ENCODE data around the gene ABTB1.
A peak's percentile ranks its signal among the peaks of the same experiment; 100 is the strongest.

ABTB1 gene

DNA sequence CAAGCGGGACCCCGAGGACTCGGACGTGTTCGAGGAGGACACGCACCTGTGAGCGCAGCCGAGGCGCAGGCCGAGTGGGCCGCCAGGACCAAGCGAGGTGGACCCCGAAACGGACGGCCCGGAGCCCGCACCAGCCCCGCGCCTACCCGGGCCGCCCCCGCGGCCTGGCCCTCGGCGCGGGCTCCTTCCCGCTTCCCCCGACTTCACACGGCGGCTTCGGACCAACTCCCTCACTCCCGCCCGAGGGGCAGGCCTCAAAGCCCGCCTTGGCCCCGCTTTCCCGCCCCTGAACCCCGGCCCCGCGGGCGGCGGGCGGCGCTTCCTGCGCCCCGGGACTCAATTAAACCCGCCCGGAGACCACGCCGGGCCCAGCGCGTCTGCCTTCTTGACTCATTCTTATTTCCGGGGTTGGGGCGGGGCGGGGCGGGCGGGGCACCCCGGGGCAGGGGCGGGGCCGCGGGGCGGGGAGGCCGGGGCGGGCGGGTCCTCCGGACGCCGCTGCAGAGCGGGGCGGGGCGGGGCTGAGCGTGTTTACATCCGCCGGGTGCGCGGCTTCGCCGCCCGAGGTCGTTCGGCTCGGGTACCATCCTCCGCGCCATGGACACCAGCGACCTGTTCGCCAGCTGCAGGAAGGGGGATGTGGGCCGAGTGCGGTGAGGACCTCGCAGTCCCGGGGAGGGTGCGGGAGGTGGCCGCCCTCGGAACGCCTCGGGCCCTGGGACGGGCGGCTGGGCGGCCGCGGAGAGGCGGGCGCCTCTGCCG, at the start of gene ABTB1:
TSS of gene ABTB1 (plus strand) at position 524 of the 762 bp plus-strand sequence. CDS start at position 598, 74 bp downstream.
- peak; percentile 73 to 83 (median 75) for DNase-seq (ENCODE audit: low read depth in 3 of 3)

GRCh38 chr3:127624063-127624462, 48.7 kb upstream of the ABTB1 start:
- DNase-seq (ENCODE audit: low read depth in 3 of 3), result no peak

DNA sequence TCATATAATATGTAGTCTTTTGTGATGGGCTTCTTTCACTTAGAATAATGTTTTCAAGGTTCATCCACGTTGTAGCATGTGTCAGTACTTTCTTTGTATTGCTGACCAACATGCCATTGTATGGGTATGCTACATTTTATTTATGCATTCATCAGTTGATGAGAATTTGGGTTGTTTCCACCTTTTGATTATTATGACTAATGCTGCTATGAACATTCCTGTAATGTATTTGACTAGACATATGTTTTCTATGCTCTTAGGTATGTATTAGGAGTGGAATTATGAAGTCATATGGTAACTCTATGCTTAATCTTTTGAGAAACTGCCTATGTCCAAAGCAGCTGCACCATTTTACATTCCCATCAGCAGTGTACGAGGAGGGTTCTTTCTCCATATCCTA, 46.9 kb upstream of the ABTB1 start:
- DNase-seq (ENCODE audit: low read depth in 3 of 3), result no peak

- no peak for DNase-seq (ENCODE audit: low read depth in 3 of 3)
Measured at GRCh38 chr3:127628426-127628787, 44.3 kb upstream of the ABTB1 start.

- peak in 1 of 3 experiments; percentile 21 for DNase-seq (ENCODE audit: low read depth in 3 of 3)
Measured at GRCh38 chr3:127628788-127629466, 43.8 kb upstream of the ABTB1 start, which contains the start of gene PODXL2. Gene PODXL2, plus strand, starts transcription at chr3:127629185. Its CDS starts 35 bp downstream, at chr3:127629220.

- peak in 1 of 3 experiments; percentile 36 for DNase-seq (ENCODE audit: low read depth in 3 of 3)
Measured at GRCh38 chr3:127629467-127630403, 43.0 kb upstream of the ABTB1 start.

- DNase-seq (ENCODE audit: low read depth in 3 of 3), result no peak
Measured at GRCh38 chr3:127630811-127631714, 41.7 kb upstream of the ABTB1 start.

- no peak for DNase-seq (ENCODE audit: low read depth in 3 of 3)
Measured at GRCh38 chr3:127632035-127632820, 40.5 kb upstream of the ABTB1 start.

- no peak for DNase-seq (ENCODE audit: low read depth in 3 of 3)
Measured at GRCh38 chr3:127634653-127635052, 38.1 kb upstream of the ABTB1 start.

DNA sequence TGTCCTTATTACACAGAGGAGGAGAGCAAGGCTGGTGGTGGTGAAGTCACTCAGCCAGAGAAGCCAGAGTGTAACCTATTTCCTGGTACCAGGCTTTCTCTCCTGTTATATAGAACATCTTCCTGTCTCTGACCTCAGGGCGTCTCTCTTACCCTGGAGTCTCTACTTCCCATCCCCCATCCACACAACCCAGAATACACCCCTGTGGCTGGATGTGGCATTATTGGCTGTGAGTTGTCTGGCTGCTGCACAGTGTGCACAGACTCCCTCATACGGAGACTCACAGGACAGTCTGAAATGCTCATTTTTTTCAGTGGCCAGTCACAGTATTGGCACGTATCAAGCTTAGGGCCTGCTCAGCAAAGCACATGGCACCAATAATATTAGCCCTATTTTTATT, 35.2 kb upstream of the ABTB1 start:
- DNase-seq (ENCODE audit: low read depth in 3 of 3), result no peak

DNA sequence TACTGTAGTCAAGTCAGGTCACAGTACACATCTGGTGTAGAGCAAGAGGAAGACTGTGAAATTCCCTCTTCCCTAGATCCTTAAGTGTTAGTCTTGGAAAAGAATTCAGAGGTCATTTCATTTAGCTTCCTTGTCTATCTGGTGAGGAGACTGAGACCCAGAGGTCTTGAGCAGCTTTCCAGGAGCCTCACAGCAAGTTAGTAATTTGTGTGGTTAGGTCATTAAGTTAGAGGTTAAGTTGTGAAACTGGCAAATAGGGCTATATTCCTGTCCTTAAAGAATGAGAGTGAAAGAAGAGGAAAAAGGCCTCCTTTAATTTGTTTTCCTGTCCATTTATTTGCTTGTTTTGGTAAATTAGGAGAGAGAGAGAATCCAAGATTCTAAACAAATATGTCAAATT, 34.8 kb upstream of the ABTB1 start:
- no peak for DNase-seq (ENCODE audit: low read depth in 3 of 3)

DNA sequence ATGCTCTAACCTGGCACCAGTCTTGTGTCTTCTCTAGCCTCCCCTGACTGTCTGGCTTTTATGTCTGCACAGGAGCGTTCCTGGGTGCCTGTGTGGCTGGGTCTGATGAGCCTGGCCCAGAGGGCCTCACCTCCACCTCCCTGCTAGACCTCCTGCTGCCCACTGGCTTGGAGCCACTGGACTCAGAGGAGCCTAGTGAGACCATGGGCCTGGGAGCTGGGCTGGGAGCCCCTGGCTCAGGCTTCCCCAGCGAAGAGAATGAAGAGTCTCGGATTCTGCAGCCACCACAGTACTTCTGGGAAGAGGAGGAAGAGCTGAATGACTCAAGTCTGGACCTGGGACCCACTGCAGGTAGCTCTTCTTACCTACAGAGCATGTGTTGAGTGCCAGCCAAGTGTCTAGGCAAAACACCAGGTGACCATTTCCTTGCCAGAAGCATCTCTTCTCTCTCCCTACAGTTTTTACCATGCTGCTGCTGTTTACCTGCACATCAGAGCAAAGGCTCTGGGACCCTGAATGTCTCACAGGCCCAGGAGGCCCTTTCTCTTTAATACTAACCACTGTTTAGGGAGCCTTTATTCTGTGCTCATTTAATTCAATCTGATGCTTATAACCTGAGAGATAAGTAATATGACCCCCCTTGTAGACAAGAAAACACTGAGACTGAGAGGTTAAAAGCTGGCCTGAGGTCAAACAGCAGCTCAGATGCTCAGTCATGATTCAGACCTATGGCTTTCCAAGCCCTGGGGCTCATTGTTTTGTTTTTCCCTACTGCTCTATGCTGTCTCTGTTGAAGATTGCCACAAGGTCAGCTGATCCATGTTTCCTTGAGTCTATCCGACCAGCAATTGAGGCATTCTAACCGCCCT, 33.3 kb upstream of the ABTB1 start:
- DNase-seq (ENCODE audit: low read depth in 3 of 3), result no peak

GRCh38 chr3:127640042-127640355, 32.8 kb upstream of the ABTB1 start:
- no peak for DNase-seq (ENCODE audit: low read depth in 3 of 3)

DNA sequence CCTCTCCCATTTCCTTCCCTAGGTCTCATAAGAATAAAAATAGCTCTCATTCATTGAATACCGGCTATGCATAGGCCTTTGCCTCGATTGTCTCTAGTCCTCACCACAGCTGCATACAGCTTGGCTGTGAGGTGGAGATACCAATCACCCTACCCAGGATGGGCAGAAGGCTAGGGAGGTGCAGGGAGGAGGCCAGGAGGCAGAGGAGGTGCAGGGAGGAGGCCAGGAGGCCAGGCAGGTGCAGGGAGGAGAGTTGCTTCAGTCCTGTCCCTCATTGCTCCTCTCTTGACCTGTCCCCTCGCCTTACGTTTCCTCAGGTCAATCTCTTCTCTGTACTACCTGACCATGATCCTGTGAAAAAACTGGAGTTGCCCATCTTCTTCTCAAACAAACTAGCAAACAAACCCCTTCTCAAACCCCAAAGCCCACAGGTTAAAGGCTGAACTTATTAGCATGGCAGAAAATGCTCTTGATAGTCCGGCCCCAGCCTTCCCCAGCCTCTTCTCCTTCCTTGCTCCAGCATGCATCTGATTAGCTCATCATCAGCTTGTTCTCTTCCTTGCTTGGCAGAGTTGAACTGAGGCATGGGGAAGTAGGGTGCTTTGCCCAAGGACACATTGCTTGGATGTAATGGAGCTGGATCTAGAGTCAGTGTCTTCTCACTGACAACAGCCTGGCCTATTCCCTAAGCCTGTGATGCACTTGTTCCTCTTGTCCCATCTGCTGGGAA, 27.9 kb upstream of the ABTB1 start:
- DNase-seq (ENCODE audit: low read depth in 3 of 3), result no peak

DNA sequence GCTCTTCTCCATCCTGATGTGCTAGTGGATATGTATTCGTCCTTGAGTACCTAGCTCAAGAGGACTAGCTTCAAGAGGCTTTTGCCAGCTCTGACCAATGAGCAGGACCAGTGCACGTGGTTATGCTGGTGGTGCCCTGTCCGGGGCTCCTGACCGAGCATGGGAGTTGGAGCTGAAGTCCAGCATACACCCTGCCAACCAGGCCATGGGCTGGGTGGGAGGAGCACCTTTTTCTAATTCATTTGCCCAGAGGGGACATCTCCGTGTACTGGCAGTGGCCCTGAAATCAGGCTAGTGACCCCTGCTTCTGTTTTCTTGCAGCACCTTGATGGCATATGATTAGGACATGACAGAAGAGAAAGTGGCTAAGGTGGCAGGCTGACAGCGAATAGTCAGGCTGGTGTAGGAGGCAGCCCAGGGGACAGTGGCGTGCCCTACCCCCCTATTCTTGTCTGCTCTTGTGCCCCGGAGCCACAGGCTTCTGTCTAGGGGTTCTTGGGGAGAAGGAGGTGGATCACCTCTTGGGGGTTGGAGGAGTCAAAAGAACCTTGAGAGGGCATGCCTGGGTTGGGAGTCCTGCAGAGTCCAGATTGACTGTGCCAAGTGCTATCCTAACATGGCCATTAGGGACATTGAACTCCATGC, 27.3 kb upstream of the ABTB1 start:
- no peak for DNase-seq (ENCODE audit: low read depth in 3 of 3)

- DNase-seq (ENCODE audit: low read depth in 3 of 3), result no peak
Measured at GRCh38 chr3:127646501-127647046, 26.2 kb upstream of the ABTB1 start.

DNA sequence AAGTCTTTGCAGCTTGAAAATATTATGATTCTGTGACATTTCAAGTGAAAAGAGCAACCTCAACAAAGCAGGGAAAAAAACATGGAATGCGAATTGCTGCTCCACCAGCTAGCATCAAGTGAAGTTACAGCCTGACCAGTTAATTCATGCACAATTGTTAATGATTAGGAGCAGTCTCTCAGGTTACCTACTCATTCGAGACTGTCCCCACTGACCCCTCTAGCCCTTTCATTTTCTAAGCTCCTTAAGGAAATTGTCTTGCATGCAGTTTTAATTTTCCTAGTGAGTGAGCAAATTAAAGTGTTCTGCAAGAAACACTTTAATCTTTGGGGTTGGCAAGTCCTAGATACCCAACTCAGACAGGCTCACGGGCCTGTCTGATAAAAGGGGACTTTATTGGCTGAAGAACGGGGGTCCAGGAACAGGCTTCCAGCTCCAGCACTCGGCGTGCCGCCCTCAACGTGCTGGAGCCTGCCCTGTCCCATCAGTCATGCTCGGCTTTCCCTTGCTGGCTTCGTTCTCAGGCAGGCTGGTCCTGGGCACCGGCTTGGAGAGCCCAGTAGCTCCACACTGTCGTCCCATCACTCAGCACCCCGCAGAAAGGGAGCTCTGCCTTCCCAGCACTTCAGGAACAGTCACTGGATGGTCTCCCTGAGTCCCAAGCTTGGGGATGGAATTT, 25.4 kb upstream of the ABTB1 start:
- no peak for DNase-seq (ENCODE audit: low read depth in 3 of 3)
